IPS-20b (cell line): ENCODE data around the gene ANKRD10.
"Not testable (repeated sequence)": the region's sequence is repeated elsewhere in the genome, so short reads cannot be mapped to it uniquely, and the experiment has no call there.

Source experiments
- H3K27ac ChIP-seq: one replicate; pipeline ENCODE4 v1.5.1; 2013; ENCODE audit warnings: low read length
- H3K27me3 ChIP-seq: 2 replicates; pipeline ENCODE4 v1.6.1; 2013; ENCODE audit warnings: mild to moderate bottlenecking, low read length, inconsistent platforms; ENCODE audit not compliant: insufficient read depth
- H3K36me3 ChIP-seq: 2 replicates; pipeline ENCODE4 v1.6.1; 2013; ENCODE audit warnings: low read depth, mild to moderate bottlenecking, inconsistent platforms, low read length, moderate library complexity; ENCODE audit not compliant: insufficient read depth
- H3K4me1 ChIP-seq: 2 replicates; pipeline ENCODE4 v1.6.1; 2013; ENCODE audit warnings: mild to moderate bottlenecking, control low read depth, inconsistent platforms, low read length, moderate library complexity; ENCODE audit not compliant: insufficient read depth
- H3K4me3 ChIP-seq: 2 replicates; pipeline ENCODE4 v1.5.1; 2013; ENCODE audit warnings: mild to moderate bottlenecking, low read length, inconsistent platforms
- H3K9ac ChIP-seq: 2 replicates; pipeline ENCODE4 v1.6.1; 2013; ENCODE audit warnings: low read depth, mild to moderate bottlenecking, inconsistent platforms, low read length, moderate library complexity
- H3K9me3 ChIP-seq: 2 replicates; pipeline ENCODE4 v1.6.1; 2013; ENCODE audit warnings: mild to moderate bottlenecking, low read depth, low read length, inconsistent platforms; ENCODE audit not compliant: insufficient read depth

The ANKRD10 gene

DNA sequence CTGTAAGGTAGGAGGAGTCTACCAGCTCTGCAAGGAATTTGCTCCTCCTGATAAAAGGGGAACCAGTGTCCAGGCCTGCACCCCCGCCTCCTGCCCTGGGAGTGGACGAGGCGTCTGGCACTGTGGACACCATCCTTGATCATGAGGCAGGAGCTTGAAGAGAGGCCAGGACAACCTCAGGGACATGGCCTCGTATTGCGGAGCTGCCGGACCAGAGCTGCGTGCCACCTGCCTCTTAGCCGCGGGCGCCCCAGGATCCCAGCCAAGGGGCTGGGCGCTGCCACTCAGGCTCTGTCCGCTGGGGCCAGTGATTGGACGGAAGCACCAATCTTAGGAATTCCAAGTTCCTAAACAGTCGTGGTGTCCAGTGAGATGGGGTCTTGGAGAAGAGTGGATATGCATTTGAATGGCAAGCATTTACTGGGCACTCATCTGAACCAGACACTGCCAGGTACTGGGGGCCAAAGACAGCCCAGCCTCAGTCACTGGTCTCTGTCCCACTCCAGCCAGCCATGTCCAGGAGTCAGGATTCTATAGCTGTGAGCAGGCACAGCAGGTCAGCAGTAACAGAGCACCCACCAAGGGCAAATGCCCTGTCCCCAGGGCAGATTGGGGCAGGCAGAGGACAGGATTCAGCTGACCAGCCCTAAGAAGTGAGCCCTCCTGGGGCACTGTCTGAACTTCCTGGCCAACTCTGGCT, 39.1 kb upstream of the ANKRD10 start:
- Histone ChIP-seq H3K27me3 (no peaks in the 10 kb centered on the region), H3K9me3 (no peaks in the 10 kb centered on the region), H3K9ac (no peak overlapping the region), H3K4me1 (no peaks in the 10 kb centered on the region), H3K4me3 (no peak overlapping the region), H3K36me3 (no peaks in the 10 kb centered on the region), H3K27ac (no peak overlapping the region)

DNA sequence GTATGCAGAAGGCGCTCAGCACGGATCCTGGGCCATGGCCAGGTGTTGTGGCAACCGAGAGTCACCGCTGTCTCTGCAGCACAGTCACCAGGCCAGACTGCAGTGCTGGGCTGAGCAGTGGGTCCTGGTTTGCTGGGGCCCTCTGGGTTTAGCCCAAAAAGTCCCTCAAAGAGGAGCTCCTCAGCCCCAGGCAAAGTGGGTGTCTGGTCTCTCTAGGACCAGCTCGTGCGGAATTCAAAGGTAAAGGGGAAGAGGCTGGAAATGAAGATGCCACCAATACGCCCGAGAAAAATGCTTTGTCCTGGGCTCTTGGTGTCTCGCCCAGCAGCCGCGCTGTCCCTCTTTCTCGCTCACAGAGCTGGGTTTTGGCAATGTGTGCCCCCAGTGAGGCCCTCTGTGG, 38.5 kb upstream of the ANKRD10 start:
- Histone ChIP-seq H3K27me3 (no peaks in the 10 kb centered on the region), H3K9ac (no peak overlapping the region)

DNA sequence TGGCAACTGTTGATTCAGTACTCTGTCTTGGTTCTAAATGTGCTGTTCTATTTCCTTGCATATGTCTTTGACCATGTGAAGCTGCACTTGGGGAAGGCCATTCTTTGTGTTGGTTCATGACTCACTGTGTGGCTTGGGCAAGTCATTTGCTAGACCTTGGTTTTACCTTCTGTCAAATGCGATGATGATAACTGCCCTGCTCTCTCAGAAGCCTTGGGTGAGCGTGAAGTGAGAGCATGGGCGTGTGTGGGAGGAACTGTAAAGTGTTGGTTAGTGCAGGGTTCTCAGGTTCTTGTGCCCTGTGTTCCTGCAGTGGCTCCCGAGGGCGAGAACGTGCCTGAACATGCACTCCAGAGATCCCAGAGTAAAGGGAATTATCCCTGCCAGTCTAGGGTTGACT, 37.3 kb upstream of the ANKRD10 start:
- not testable (repeated sequence) for H3K4me1 ChIP-seq

More for the DNA sequence above, 38.5 kb upstream of the ANKRD10 start:
- Histone ChIP-seq H3K36me3 (no peaks in the 10 kb centered on the region), H3K4me3 (no peak overlapping the region), H3K27ac (no peak overlapping the region), H3K9me3 (no peaks in the 10 kb centered on the region), H3K4me1 (no peaks in the 10 kb centered on the region)

DNA sequence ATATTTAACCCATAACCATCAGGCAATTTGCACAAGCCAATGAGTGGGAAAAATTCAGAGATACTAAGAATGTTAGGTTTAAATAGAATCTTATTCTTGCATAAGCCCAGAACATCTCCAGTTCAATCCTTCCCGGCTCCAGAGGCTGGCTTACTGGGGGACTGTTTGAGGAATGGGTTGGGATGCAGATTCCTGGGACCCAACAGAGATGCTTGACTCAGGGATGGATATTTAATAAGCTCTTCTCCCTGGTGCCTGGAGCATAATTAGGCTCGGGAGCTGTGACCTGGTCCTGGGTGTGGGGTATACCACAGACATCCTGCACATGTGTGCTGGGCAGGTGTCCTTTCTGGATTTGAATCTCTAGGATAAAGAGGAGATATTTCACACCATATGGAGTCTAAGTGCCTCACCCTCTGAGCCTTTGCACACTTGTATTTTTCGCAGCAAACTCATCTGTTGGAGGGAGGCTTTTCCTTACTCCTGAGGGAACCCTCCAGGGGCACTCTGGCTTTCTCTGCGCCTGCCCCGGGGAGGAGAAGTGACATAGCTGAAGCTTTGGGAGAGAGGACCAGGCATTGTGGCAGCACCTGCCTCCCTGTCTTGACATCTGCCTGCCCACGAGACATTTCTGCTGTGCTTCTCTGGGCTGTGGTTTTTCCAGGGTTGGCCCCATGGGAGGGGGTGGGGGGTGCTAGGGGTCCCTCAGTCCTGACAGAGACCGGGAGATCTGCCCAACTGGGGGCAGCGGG, 36.1 kb upstream of the ANKRD10 start:
- Histone ChIP-seq H3K4me3 (no peak overlapping the region), H3K36me3 (no peaks in the 10 kb centered on the region), H3K9me3 (no peaks in the 10 kb centered on the region), H3K27ac (no peak overlapping the region), H3K27me3 (no peaks in the 10 kb centered on the region), H3K4me1 (no peaks in the 10 kb centered on the region), H3K9ac (no peak overlapping the region)

More for the DNA sequence above, 37.3 kb upstream of the ANKRD10 start:
- H3K9me3 ChIP-seq, H3K27ac ChIP-seq, H3K9ac ChIP-seq, H3K36me3 ChIP-seq, H3K27me3 ChIP-seq, H3K4me3 ChIP-seq: not testable (repeated sequence)

DNA sequence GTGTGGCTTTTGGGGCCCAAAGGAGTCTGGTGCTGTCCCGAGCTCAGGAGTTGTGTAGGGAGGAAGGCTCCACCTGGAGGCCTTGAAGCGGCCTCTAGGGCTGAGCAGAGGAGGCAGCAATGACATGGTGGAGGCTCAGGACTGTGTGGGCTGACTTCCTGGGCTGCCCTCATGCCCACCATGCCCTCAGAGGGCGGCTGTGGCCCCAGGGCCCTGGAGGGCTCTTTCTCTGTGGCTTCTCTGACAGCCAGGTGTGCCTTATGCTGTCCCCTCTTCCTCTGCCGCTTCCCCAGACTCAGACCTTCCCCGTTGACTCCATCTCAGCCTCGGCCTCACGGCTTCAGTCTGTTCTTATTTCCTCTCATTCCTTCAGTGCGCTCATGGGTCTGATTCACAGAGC, 35.5 kb upstream of the ANKRD10 start:
- H3K27ac ChIP-seq = no peak overlapping the region
- H3K4me1 ChIP-seq = no peaks in the 10 kb centered on the region
- no peak overlapping the region for H3K4me3 ChIP-seq
- no peaks in the 10 kb centered on the region for H3K9me3 ChIP-seq
- H3K36me3 ChIP-seq = no peaks in the 10 kb centered on the region
- no peak overlapping the region for H3K9ac ChIP-seq
- H3K27me3 ChIP-seq = no peaks in the 10 kb centered on the region

DNA sequence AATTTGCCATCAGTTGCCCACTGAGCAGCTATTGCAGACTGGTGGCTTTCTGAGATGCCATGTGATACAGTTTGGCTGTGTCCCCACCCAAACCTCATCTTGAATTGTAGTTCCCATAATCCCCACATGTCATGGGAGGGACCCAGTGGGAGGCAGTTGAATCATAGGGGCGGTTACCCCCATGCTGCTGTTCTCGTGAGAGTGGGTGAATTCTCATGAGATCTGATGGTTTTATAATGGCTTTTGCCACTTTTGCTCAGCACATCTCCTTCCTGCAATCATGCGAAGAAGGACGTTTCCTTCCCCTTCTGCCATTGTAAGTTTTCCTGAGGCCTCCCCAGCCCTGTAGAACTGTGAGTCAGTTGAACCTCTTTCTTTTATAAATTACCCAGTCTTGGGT, 34.8 kb upstream of the ANKRD10 start:
- H3K36me3 ChIP-seq = no peaks in the 10 kb centered on the region
- H3K9me3 ChIP-seq = no peaks in the 10 kb centered on the region
- no peak overlapping the region for H3K27ac ChIP-seq
- peaks cover 2% of the 10 kb centered on the region; the same call in 1 of the 2 replicates for H3K4me1 ChIP-seq
- no peaks in the 10 kb centered on the region for H3K27me3 ChIP-seq
- no peak overlapping the region for H3K9ac ChIP-seq
- no peak overlapping the region for H3K4me3 ChIP-seq

DNA sequence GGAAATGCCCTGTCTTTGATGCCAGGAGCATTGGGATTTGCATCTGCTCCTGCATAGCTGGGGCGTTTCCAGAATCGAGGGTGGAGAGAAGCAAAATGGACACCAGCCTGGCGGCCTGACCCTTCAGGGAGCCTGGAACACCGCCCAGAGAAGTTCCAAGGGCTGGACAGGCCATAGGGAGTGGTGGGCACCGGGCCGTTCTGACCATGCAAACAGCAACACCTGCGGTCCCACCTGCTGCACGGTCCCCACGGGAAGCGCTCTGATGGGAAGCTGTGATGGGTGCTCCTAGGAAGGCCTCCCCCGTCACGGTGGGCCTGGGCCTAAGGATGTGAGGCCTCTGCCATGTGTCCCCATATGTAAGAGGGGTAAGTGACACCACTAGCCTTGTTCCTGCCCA, 34.2 kb upstream of the ANKRD10 start:
- Histone ChIP-seq H3K4me1 (peaks cover 6% of the 10 kb centered on the region; the same call in 1 of the 2 replicates), H3K9me3 (no peaks in the 10 kb centered on the region), H3K9ac (no peak overlapping the region), H3K27me3 (no peaks in the 10 kb centered on the region), H3K27ac (no peak overlapping the region), H3K36me3 (no peaks in the 10 kb centered on the region), H3K4me3 (no peak overlapping the region)

DNA sequence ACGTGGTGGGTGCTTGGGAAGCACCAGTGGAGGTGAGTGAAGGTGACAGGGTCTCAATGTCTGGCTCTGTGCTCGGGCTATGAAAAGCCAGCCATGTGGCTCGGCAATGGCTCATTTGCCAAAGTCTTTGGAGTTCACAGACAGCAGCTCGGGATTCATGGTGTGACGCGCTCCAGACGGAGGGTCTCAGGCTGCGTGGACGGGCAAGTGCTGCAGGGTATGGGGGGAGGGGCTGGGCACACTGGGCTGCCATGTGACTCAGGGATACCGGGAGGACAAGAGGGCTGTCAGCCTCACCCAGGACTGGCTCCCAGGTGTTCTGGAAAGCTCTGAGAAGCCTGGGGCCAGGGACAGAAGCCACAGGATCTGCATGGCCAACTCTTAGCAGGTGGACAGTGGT, 32.5 kb upstream of the ANKRD10 start:
- H3K4me1 ChIP-seq, H3K27ac ChIP-seq, H3K9me3 ChIP-seq, H3K36me3 ChIP-seq, H3K4me3 ChIP-seq, H3K27me3 ChIP-seq, H3K9ac ChIP-seq: not testable (repeated sequence)

DNA sequence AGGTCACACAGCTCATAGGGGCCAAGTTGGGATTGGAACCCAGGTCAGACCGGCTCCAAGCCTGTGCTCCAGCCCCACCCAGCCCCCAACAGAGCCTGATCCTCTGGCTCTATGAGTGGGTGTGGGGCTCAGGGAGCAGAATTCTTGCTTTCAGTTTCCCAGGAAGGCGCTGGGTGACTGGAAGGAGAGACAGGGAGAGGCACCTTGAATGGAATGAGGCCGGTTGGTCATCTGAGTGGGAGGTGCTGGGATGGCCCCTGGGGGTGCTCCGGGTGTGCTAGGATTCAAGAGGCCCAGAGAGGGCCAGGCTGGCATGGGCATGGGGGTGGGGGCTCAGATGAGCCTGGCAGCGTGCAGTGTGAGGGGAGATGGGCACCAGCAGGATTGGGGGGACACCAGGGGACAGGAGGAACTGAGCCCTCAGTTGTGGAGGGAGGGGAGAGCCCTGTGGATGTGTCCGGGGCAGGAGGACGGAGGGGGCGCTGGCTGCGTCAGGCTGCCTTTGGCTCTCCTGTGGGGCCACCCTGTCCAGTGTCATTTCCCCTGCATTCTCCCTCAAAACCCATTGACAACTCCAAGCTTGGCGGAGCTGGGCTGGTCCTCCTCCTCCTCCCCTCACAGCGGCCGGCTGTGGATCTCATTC, 31.2 kb upstream of the ANKRD10 start:
- Histone ChIP-seq H3K9me3 (no peaks in the 10 kb centered on the region), H3K27me3 (no peaks in the 10 kb centered on the region), H3K9ac (no peak overlapping the region), H3K4me1 (peaks cover 6% of the 10 kb centered on the region; the same call in 1 of the 2 replicates), H3K27ac (no peak overlapping the region), H3K4me3 (no peak overlapping the region), H3K36me3 (no peaks in the 10 kb centered on the region)

DNA sequence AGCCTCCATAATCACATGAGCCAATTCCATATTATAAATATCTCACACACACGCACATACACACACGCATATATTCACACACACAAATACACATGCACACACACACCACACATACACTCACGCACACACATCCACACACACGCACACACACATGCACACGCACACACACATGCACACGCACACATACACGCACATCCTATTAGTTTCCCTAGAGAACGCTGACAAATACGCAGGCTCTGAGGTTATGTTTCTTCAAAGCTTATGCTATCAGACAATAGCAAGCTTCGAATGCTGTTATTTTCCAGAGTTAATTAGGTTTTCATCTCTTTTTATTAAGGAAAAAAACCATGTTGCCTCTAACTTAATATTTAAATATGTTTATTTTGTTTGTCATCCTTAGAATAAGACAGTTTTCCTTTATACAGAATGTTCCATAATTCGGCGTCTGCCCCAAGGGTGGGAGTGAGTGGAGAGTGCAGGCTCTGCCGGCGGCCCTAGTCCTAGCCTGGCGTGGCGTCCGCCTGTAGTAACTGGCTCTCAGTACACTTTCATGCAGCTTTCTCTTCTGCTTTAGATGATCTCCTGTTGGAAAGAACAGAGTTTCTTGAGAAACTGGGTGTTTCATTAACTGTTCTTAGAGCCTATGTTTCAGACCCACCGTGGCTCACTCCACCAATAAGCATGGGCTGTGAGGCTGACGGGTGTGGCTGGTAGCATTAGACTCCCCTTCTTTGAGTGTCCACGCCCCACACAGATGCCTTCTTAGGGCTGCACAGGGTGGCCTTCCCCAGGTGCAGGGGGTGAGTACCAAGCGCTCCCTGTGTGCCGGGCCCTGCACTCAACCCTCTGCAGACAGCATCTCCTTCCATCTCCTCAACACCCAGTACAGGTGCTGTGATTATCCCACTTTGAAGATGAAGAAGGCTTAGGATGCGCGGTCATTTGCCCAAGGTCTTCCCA, 30.4 kb upstream of the ANKRD10 start:
- Histone ChIP-seq H3K4me3 (no peak overlapping the region), H3K9ac (no peak overlapping the region), H3K9me3 (no peaks in the 10 kb centered on the region), H3K36me3 (no peaks in the 10 kb centered on the region), H3K27ac (no peak overlapping the region), H3K4me1 (peaks cover 6% of the 10 kb centered on the region; the same call in 1 of the 2 replicates), H3K27me3 (no peaks in the 10 kb centered on the region)
